Stimulated activated CD4-positive, alpha-beta T cell treated with anti-CD3 and anti-CD28 coated beads, Interleukin-2, amount 100 ng/mL, for 4 hours (primary cell): Measurements from ENCODE around the gene PEF1.

ENCODE experiments used
- DNase-seq: peaks from one replicate; pipeline ENCODE4 v3.0.0-alpha.2; 2020; ENCODE audit warnings: low read depth

PEF1 gene

GRCh38 chr1:31584869-31585735, 59.6 kb downstream of the PEF1 start:
- DNase-seq = no peak

- DNase-seq = no peak
These were observed 60.4 kb downstream of the PEF1 start for GRCh38 chr1:31583995-31584868.

GRCh38 chr1:31583082-31583994, 61.3 kb downstream of the PEF1 start:
- DNase-seq = no peak

- DNase-seq = no peak
These were observed 62.6 kb downstream of the PEF1 start for GRCh38 chr1:31581821-31582810.

GRCh38 chr1:31580891-31581603, 63.6 kb downstream of the PEF1 start:
- DNase-seq = no peak

GRCh38 chr1:31580513-31580870, 64.2 kb downstream of the PEF1 start:
- no peak for DNase-seq
